Keratinocyte (primary cell): ENCODE results near the gene TNS3. TPM values are rescaled to one million over a fixed set of nuclear protein-coding genes. Genes with fewer than 3 reads are reported as not detected.

Experiments
- DNase-seq: peaks from one replicate; pipeline ENCODE4 v3.0.0-alpha.2; 2011; ENCODE audit warnings: low read depth, missing footprints, low spot score
- FAIRE-seq: peaks from 2 replicates; lab custom pipeline; 2011; peaks lifted over from hg19 to GRCh38; lab: Jason Lieb, UNC
- H2AFZ ChIP-seq: 2 replicates; pipeline ENCODE4 v1.6.0; 2012; ENCODE audit warnings: low read length, control low read depth, inconsistent platforms; ENCODE audit not compliant: control insufficient read depth
- H3K27ac ChIP-seq: 2 replicates; pipeline ENCODE4 v1.5.1; 2011; ENCODE audit warnings: low read length; ENCODE audit not compliant: control insufficient read depth, insufficient read depth
- H3K27me3 ChIP-seq: 3 replicates; pipeline ENCODE4 v1.6.0; 2011; ENCODE audit warnings: low read length; ENCODE audit not compliant: control insufficient read depth, insufficient read depth; ENCODE audit errors: extremely low read depth
- H3K36me3 ChIP-seq, 2 experiments: 2 replicates in 1 of 2; 3 replicates in 1 of 2; pipeline ENCODE4 v1.5.1; 2011; ENCODE audit warnings: low read length in 2 of 2, mild to moderate bottlenecking in 1 of 2; ENCODE audit not compliant: control insufficient read depth in 2 of 2, insufficient read depth in 2 of 2; ENCODE audit errors: extremely low read depth in 1 of 2
- H3K4me1 ChIP-seq: 3 replicates; pipeline ENCODE4 v1.5.1; 2011; ENCODE audit warnings: low read length; ENCODE audit not compliant: control insufficient read depth, insufficient read depth; ENCODE audit errors: extremely low read depth
- H3K4me2 ChIP-seq: 3 replicates; pipeline ENCODE4 v1.6.0; 2011; ENCODE audit warnings: low read depth, low read length; ENCODE audit not compliant: control insufficient read depth, insufficient read depth; ENCODE audit errors: extremely low read depth
- H3K4me3 ChIP-seq, 3 experiments: fragments of 200-600 bp in 1 of 3; sonication (generic) in 1 of 3; 2 replicates in 2 of 3; 3 replicates in 1 of 3; pipeline ENCODE4 v1.5.1; 2011 to 2016; ENCODE audit warnings: low read length in 3 of 3, mild to moderate bottlenecking in 3 of 3, control low read depth in 2 of 3, inconsistent platforms in 1 of 3, low read depth in 1 of 3, mixed read lengths in 1 of 3, mixed run types in 1 of 3, moderate library complexity in 1 of 3; ENCODE audit not compliant: control insufficient read depth in 2 of 3, insufficient read depth in 2 of 3; ENCODE audit errors: extremely low read depth in 1 of 3
- H3K79me2 ChIP-seq: 2 replicates; pipeline ENCODE4 v1.6.0; 2012; ENCODE audit warnings: low read length; ENCODE audit not compliant: control insufficient read depth, insufficient read depth
- H3K9ac ChIP-seq: 3 replicates; pipeline ENCODE4 v1.6.0; 2011; ENCODE audit warnings: low read length; ENCODE audit not compliant: control insufficient read depth, insufficient read depth; ENCODE audit errors: extremely low read depth
- H3K9me1 ChIP-seq: 3 replicates; pipeline ENCODE4 v1.6.0; 2011; ENCODE audit warnings: low read length; ENCODE audit not compliant: control insufficient read depth, insufficient read depth; ENCODE audit errors: extremely low read depth
- H3K9me3 ChIP-seq: 2 replicates; pipeline ENCODE4 v1.5.1; 2012; ENCODE audit warnings: low read depth, low read length; ENCODE audit not compliant: control insufficient read depth
- H4K20me1 ChIP-seq: 3 replicates; pipeline ENCODE4 v1.6.0; 2011; ENCODE audit warnings: low read length; ENCODE audit not compliant: control insufficient read depth, insufficient read depth; ENCODE audit errors: extremely low read depth
- EZH2 ChIP-seq: IDR thresholded peaks from one replicate; pipeline ENCODE4 v1.6.1; 2012; ENCODE audit warnings: inconsistent platforms, mild to moderate bottlenecking, low read length, moderate library complexity
- dilution Hi-C: fragments of 300-500 bp; cut with MboI; formaldehyde crosslinking; loops from one replicate; pipeline ENCODE4 v1.7.0; 2020; ENCODE audit warnings: low sequenced_read_pairs; ENCODE audit not compliant: extremely low pct_ligation_motif_present
- polyA plus RNA-seq, 5 experiments: library from polyadenylated mRNA; depleted of rRNA in 3 of 5; stranded (reverse) in 3 of 5; stranded (forward) in 1 of 5; unstranded in 1 of 5; fragments of >200 nt; gene quantifications; 1 replicate in 1 of 5; 2 replicates in 3 of 5; 3 replicates in 1 of 5; pipeline versions ENCODE4 v1.2.1 to v1.2.3, GENCODE V29; 2011 to 2012; ENCODE audit warnings: missing spikeins in 2 of 5, low read depth in 1 of 5, low replicate concordance in 1 of 5
- TF ChIP-seq, protein P1 (sequence below), 3 experiments: IDR thresholded peaks in 1 of 3; conservative IDR thresholded peaks in 1 of 3; optimal IDR thresholded peaks in 1 of 3; 2 replicates in 2 of 3; 3 replicates in 1 of 3; pipeline versions ENCODE3 to v1.5.1; 2011; ENCODE audit warnings: low read length in 3 of 3, mild to moderate bottlenecking in 3 of 3, moderate library complexity in 2 of 3, control low read depth in 1 of 3, inconsistent platforms in 1 of 3; ENCODE audit not compliant: insufficient read depth in 2 of 3; ENCODE audit errors: extremely low read depth in 1 of 3

Gene TNS3
- polyA plus RNA-seq, 1 donor (not counting 4 experiments of a cell fraction or from before 2014, with no cell fraction given), result 3.9 TPM

- H4K20me1 ChIP-seq, result no peaks in the 10 kb centered on the region
- peaks cover 2% of the 10 kb centered on the region for H3K4me1 ChIP-seq
- no peaks in the 10 kb centered on the region for H3K36me3 ChIP-seq
- no peak overlapping the region for H3K4me3 ChIP-seq
- no peak for TF ChIP-seq EZH2
- TF ChIP-seq, protein P1, sequence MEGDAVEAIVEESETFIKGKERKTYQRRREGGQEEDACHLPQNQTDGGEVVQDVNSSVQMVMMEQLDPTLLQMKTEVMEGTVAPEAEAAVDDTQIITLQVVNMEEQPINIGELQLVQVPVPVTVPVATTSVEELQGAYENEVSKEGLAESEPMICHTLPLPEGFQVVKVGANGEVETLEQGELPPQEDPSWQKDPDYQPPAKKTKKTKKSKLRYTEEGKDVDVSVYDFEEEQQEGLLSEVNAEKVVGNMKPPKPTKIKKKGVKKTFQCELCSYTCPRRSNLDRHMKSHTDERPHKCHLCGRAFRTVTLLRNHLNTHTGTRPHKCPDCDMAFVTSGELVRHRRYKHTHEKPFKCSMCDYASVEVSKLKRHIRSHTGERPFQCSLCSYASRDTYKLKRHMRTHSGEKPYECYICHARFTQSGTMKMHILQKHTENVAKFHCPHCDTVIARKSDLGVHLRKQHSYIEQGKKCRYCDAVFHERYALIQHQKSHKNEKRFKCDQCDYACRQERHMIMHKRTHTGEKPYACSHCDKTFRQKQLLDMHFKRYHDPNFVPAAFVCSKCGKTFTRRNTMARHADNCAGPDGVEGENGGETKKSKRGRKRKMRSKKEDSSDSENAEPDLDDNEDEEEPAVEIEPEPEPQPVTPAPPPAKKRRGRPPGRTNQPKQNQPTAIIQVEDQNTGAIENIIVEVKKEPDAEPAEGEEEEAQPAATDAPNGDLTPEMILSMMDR (optimal IDR thresholded peaks at IDR 0.05 in 1 of 3, IDR thresholded peaks at IDR 0.05 in 1 of 3, conservative IDR thresholded peaks at IDR 0.05 in 1 of 3; ENCODE audit: extremely low read depth in 1 of 3, insufficient read depth in 2 of 3, low read length in 3 of 3), result no peak
- H3K27ac ChIP-seq, result no peak overlapping the region
- peaks cover 2% of the 10 kb centered on the region for H3K9me3 ChIP-seq
- dilution Hi-C loops, result no loop called here
- no peak overlapping the region for H3K9ac ChIP-seq
- H3K79me2 ChIP-seq, result no peaks in the 10 kb centered on the region
- FAIRE-seq, result no peak
- DNase-seq, result no peak
- no peak overlapping the region for H3K4me2 ChIP-seq
- H3K9me1 ChIP-seq, result no peaks in the 10 kb centered on the region
- no peaks in the 10 kb centered on the region for H3K27me3 ChIP-seq
- no peak overlapping the region for H2AFZ ChIP-seq
Measured at GRCh38 chr7:47418601-47419309, 163.2 kb downstream of the TNS3 start.

DNA sequence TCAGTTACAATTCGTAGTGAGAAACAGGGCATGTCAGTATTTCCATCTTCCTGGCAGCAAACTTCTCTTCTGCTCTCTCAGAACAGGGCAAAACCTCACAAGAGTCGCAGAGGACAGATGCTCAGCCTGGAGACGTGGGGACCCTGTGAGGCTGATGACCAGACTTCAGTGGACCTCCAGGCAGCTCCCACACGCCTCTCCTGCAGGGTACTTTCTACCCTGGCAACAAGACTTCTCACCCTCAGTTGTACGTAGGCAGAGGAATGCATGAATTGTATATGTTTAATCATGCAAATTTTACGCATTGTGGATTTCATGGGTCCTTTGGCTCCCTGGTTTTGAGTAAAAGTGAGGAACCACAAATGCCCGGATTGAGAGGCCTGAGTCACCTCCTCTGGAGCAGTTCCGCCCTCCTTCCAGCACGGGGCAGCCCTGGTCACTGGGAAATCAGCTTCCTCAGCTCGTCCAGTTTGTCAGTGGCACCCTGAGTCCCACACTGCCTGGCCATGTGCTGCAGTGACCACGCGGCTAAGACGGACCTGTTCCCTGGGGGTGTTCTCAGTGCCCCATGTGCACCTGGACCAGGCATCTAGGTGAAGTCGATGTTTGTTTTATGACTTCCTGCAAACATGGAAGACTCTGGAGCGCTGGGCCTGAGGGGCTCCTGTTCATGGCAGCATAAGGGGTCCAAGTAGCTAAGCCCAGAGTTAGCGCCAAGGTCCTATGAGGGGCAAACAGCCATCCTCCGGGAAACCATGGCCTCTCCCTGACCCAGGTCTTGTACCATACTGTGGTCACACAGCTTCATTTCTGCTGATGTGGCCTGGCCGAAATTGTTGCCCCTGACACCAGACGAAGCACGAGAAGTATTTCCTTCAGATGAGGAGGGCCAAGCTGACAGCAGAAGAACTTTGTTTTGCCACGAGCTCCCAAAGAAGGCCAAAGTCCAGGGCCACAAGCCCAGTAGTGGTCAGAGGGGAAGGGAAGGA, 165.1 kb downstream of the TNS3 start:
- no peaks in the 10 kb centered on the region for H4K20me1 ChIP-seq
- H3K79me2 ChIP-seq, result no peaks in the 10 kb centered on the region
- no peak for TF ChIP-seq EZH2
- TF ChIP-seq, protein P1 (optimal IDR thresholded peaks at IDR 0.05 in 1 of 3, IDR thresholded peaks at IDR 0.05 in 1 of 3, conservative IDR thresholded peaks at IDR 0.05 in 1 of 3; ENCODE audit: extremely low read depth in 1 of 3, insufficient read depth in 2 of 3, low read length in 3 of 3), result no peak
- no peak overlapping the region for H2AFZ ChIP-seq
- H3K4me2 ChIP-seq, result no peak overlapping the region
- H3K9me3 ChIP-seq, result peaks cover 2% of the 10 kb centered on the region
- no peak overlapping the region for H3K9ac ChIP-seq
- no peaks in the 10 kb centered on the region for H3K27me3 ChIP-seq
- H3K4me1 ChIP-seq, result no peaks in the 10 kb centered on the region
- dilution Hi-C loops, result no loop called here
- no peak overlapping the region for H3K27ac ChIP-seq
- no peak overlapping the region for H3K4me3 ChIP-seq
- no peak for FAIRE-seq
- no peak for DNase-seq
- H3K36me3 ChIP-seq, result no peaks in the 10 kb centered on the region
- H3K9me1 ChIP-seq, result no peaks in the 10 kb centered on the region
